ENCODE data around the gene TRIM49.
"Not testable (repeated sequence)": the region's sequence is repeated elsewhere in the genome, so short reads cannot be mapped to it uniquely, and the experiment has no call there.

Gene TRIM49, protein sequence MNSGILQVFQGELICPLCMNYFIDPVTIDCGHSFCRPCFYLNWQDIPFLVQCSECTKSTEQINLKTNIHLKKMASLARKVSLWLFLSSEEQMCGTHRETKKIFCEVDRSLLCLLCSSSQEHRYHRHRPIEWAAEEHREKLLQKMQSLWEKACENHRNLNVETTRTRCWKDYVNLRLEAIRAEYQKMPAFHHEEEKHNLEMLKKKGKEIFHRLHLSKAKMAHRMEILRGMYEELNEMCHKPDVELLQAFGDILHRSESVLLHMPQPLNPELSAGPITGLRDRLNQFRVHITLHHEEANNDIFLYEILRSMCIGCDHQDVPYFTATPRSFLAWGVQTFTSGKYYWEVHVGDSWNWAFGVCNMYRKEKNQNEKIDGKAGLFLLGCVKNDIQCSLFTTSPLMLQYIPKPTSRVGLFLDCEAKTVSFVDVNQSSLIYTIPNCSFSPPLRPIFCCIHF

DNA sequence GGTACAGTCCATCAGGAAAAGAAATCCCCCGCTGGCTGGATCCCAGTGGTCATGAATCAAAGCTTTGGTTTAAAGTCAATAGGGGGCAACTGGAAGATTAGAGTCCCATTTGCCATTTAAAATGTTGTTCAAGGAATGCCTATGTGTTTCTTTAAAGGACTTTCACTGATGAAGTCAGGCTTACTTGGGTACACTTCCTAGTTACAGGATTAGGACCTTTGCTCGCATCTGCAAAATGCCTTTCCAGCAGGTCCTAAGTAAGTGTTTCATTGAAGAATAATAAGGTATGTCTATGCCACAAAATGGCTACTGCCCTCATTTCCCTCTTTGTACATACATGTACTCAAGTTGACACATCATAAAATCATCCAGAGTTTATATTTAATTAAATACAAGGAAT is at the start of gene TRIM49:
Gene TRIM49, minus strand, starts transcription at position 101 of the 400 bp plus-strand sequence. CDS start 4,106 bp downstream, outside the sequence.
- not testable (repeated sequence) for DNase-seq (ENCODE audit: low spot score)

GRCh38 chr11:89826694-89827093 is 18.3 kb upstream of the TRIM49 start:
- DNase-seq (ENCODE audit: low spot score): not testable (repeated sequence)

GRCh38 chr11:89820008-89820407 is 11.6 kb upstream of the TRIM49 start:
- not testable (repeated sequence) for DNase-seq (ENCODE audit: low spot score)

DNA sequence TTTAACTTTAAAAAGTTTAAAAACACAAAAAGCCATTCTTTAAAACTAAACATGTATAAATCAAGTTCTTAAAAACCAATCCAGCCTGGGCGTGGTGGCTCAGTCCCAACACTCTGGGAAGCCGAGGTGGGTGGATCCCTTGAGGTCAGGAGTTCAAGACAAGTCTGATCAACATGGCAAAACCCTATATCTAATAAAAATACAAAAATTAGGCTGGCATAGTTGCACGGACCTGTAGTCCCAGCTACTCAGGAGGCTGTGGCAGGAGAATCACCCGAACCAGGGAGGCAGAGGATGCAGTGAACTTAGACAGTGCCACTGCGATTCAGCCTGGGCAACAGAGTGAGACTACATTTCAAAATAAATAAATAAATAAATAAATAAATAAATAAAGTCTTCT is 5.2 kb upstream of the TRIM49 start:
- not testable (repeated sequence) for DNase-seq (ENCODE audit: low spot score)

DNA sequence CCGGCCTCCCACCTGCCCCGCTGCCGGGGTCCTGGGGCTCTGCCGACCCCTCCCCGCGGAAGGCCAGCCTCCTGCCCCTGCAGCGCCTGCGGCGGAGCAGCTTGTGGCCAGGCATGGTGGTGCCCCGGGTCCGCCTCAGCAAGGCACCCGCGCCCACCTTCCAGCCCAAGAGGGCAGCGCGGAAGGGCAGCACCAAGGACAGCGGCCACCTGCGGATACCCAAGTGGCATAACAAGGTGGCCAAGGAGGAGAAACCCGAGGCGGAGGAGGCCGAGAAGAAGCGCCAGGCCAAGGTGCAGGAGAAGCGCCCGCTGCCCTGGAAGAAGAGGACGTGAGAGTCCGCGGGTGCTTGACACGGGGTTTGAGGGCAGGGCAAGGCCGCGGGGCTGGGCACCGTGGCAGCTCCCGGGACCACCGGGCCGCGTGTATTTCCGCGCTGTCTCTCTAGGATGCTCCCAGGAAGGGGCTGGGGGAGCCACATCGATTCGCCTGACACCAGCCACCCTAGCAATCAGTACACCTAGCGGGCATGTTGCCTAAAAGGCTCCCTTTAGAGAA is 20.8 kb downstream of the TRIM49 start:
- DNase-seq (ENCODE audit: low spot score): not testable (repeated sequence)

- not testable (repeated sequence) for DNase-seq (ENCODE audit: low spot score)
Measured at GRCh38 chr11:89785726-89786125, 22.6 kb downstream of the TRIM49 start.

- DNase-seq (ENCODE audit: low spot score): not testable (repeated sequence)
Measured at GRCh38 chr11:89750822-89751221, 57.6 kb downstream of the TRIM49 start.
